H9 (cell line): ENCODE measurements around the gene GCC2. TPM values are rescaled to one million over a fixed set of nuclear protein-coding genes. Genes with fewer than 3 reads are reported as not detected.

Experiments used
- DNase-seq: peaks from one replicate; pipeline ENCODE4 v3.0.0-alpha.2; 2017
- H2AFZ ChIP-seq: one replicate; pipeline ENCODE4 v1.6.1; 2013; ENCODE audit warnings: mild to moderate bottlenecking, low read length, control low read depth, moderate library complexity
- H2AK5ac ChIP-seq: 2 replicates; pipeline ENCODE4 v1.6.1; 2013; ENCODE audit warnings: low read length, control low read depth, mixed read lengths; ENCODE audit not compliant: insufficient read length
- H2BK120ac ChIP-seq: one replicate; pipeline ENCODE4 v1.6.1; 2013; ENCODE audit warnings: low read depth, mild to moderate bottlenecking, low read length, control low read depth, inconsistent platforms; ENCODE audit not compliant: poor library complexity, severe bottlenecking
- H2BK12ac ChIP-seq: 2 replicates; pipeline ENCODE4 v1.6.1; 2013; ENCODE audit warnings: low read length, control low read depth, mixed read lengths, low read depth; ENCODE audit not compliant: insufficient read length
- H2BK15ac ChIP-seq: 2 replicates; pipeline ENCODE4 v1.6.1; 2013; ENCODE audit warnings: low read depth, low read length, control low read depth
- H2BK20ac ChIP-seq: one replicate; pipeline ENCODE4 v1.6.1; 2013; ENCODE audit warnings: low read depth, mild to moderate bottlenecking, low read length, control low read depth, inconsistent platforms; ENCODE audit not compliant: poor library complexity, severe bottlenecking
- H2BK5ac ChIP-seq: 2 replicates; pipeline ENCODE4 v1.6.1; 2013; ENCODE audit warnings: low read length, control low read depth, mixed read lengths; ENCODE audit not compliant: insufficient read length
- H3K14ac ChIP-seq: 2 replicates; pipeline ENCODE4 v1.6.1; 2013; ENCODE audit warnings: low read length, control low read depth; ENCODE audit not compliant: insufficient read depth
- H3K18ac ChIP-seq: 2 replicates; pipeline ENCODE4 v1.6.1; 2013; ENCODE audit warnings: low read depth, mild to moderate bottlenecking, mixed read lengths, low read length, control low read depth; ENCODE audit not compliant: insufficient read length
- H3K23ac ChIP-seq: 2 replicates; pipeline ENCODE4 v1.6.1; 2013; ENCODE audit warnings: low read length, control low read depth, mixed read lengths, low read depth; ENCODE audit not compliant: insufficient read length
- H3K23me2 ChIP-seq: 2 replicates; pipeline ENCODE4 v1.6.1; 2013; ENCODE audit warnings: low read depth, mild to moderate bottlenecking, mixed read lengths, low read length, control low read depth; ENCODE audit not compliant: insufficient read length, poor library complexity, severe bottlenecking
- H3K27ac ChIP-seq: 2 replicates; pipeline ENCODE4 v1.5.1; 2013; ENCODE audit warnings: low read length, control low read depth, mixed read lengths, low read depth; ENCODE audit not compliant: insufficient read length
- H3K27me3 ChIP-seq: 2 replicates; pipeline ENCODE4 v1.6.1; 2013; ENCODE audit warnings: low read length, control low read depth, inconsistent platforms; ENCODE audit not compliant: insufficient read depth
- H3K4ac ChIP-seq: 2 replicates; pipeline ENCODE4 v1.6.1; 2013; ENCODE audit warnings: low read depth, mild to moderate bottlenecking, control low read depth, inconsistent platforms, low read length, moderate library complexity
- H3K4me1 ChIP-seq: 2 replicates; pipeline ENCODE4 v1.6.1; 2013; ENCODE audit warnings: low read length, control low read depth, inconsistent platforms; ENCODE audit not compliant: insufficient read depth
- H3K4me2 ChIP-seq: 2 replicates; pipeline ENCODE4 v1.6.1; 2013; ENCODE audit warnings: low read length, control low read depth, mixed read lengths; ENCODE audit not compliant: insufficient read length, insufficient read depth
- H3K56ac ChIP-seq: 2 replicates; pipeline ENCODE4 v1.6.1; 2013; ENCODE audit warnings: low read depth, mild to moderate bottlenecking, mixed read lengths, low read length, control low read depth; ENCODE audit not compliant: insufficient read length
- H3K79me1 ChIP-seq: 2 replicates; pipeline ENCODE4 v1.6.1; 2013; ENCODE audit warnings: low read depth, mild to moderate bottlenecking, moderate library complexity, low read length, control low read depth, inconsistent platforms; ENCODE audit not compliant: insufficient read depth, poor library complexity, severe bottlenecking
- H3K79me2 ChIP-seq: 2 replicates; pipeline ENCODE4 v1.6.1; 2013; ENCODE audit warnings: low read length, control low read depth, inconsistent platforms; ENCODE audit not compliant: insufficient read depth
- H3K9ac ChIP-seq: 2 replicates; pipeline ENCODE4 v1.6.1; 2013; ENCODE audit warnings: low read length, control low read depth, mixed read lengths; ENCODE audit not compliant: insufficient read length; ENCODE audit errors: extremely low read depth
- H3K9me3 ChIP-seq: one replicate; pipeline ENCODE4 v1.6.1; 2013; ENCODE audit warnings: low read depth, low read length, inconsistent platforms; ENCODE audit not compliant: control insufficient read depth
- H3T11ph ChIP-seq: one replicate; pipeline ENCODE4 v1.6.1; 2013; ENCODE audit warnings: mild to moderate bottlenecking, low read length, control low read depth, inconsistent platforms
- H4K20me1 ChIP-seq: one replicate; pipeline ENCODE4 v1.6.1; 2013; ENCODE audit not compliant: control insufficient read depth, insufficient read length, insufficient read depth
- H4K5ac ChIP-seq: 2 replicates; pipeline ENCODE4 v1.6.1; 2013; ENCODE audit warnings: low read depth, mild to moderate bottlenecking, mixed read lengths, low read length, control low read depth; ENCODE audit not compliant: insufficient read length
- H4K8ac ChIP-seq: replicated peaks from 2 replicates; pipeline ENCODE4 v1.6.1; 2013; ENCODE audit warnings: low read length, control low read depth, mixed read lengths, low read depth; ENCODE audit not compliant: insufficient read length
- H4K91ac ChIP-seq: 2 replicates; pipeline ENCODE4 v1.6.1; 2013; ENCODE audit warnings: low read depth, mild to moderate bottlenecking, moderate library complexity, mixed read lengths, low read length, control low read depth; ENCODE audit not compliant: insufficient read length
- H3K27ac Mint-ChIP-seq, 3 experiments: 2 replicates in 2 of 3; 3 replicates in 1 of 3; pipeline ENCODE4 v1.8.0; 2020 to 2021; ENCODE audit warnings: mixed read lengths in 3 of 3, mild to moderate bottlenecking in 1 of 3, moderate library complexity in 1 of 3
- H3K27me3 Mint-ChIP-seq: 2 replicates; pipeline ENCODE4 v1.8.0; 2021; ENCODE audit warnings: low read depth, mild to moderate bottlenecking, moderate library complexity, mixed read lengths
- H3K36me3 Mint-ChIP-seq, 3 experiments: 2 replicates in 2 of 3; 3 replicates in 1 of 3; pipeline ENCODE4 v1.8.0; 2020 to 2021; ENCODE audit warnings: low read depth in 3 of 3, mixed read lengths in 3 of 3; ENCODE audit not compliant: insufficient read depth in 1 of 3
- H3K4me1 Mint-ChIP-seq, 2 experiments: 2 replicates each; pipeline ENCODE4 v1.8.0; 2020; ENCODE audit warnings: mixed read lengths in 2 of 2
- H3K4me3 Mint-ChIP-seq, 2 experiments: 2 replicates in 1 of 2; 3 replicates in 1 of 2; pipeline ENCODE4 v1.8.0; 2020 to 2021; ENCODE audit warnings: mild to moderate bottlenecking in 2 of 2, mixed read lengths in 2 of 2, moderate library complexity in 1 of 2
- H3K9me3 Mint-ChIP-seq, 2 experiments: 2 replicates in 1 of 2; 3 replicates in 1 of 2; pipeline ENCODE4 v1.8.0; 2020; ENCODE audit warnings: mild to moderate bottlenecking in 2 of 2, mixed read lengths in 2 of 2, moderate library complexity in 1 of 2
- CTCF ChIP-seq: fragments of 200-600 bp; sonication (generic); conservative IDR thresholded peaks from 3 replicates; pipeline ENCODE4 v1.8.0; 2021; ENCODE audit warnings: antibody characterized with exemption, mild to moderate bottlenecking
- total RNA-seq: library from RNA; stranded (reverse); gene quantifications from 2 replicates; pipeline ENCODE4 v1.2.1, GENCODE V29; 2021

GCC2 gene
- total RNA-seq, 1 experiment from 2014 or later, result 53.3 TPM

DNA sequence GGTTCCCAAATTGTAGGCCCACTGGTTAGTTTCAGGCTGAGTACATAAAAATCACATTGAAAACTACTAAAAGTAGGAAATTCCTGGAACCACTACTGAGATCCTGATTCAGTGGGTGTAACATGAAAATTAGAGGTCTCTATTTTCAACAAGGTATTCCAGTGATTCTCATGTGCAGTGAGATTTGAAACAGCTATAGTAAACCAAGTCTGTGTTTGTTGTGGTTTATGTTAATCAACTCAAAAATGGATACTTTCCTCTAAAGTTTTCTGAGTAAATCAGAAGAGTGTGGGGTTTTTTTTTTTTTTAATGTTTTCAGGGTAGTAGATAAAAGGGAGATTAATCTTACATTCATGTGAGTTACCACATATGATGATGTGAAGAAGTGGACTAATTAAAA, 42.8 kb downstream of the GCC2 start:
- H2AK5ac ChIP-seq, result no peak overlapping the region
- no peaks in the 10 kb centered on the region for H3K79me2 ChIP-seq
- Mint-ChIP-seq H3K4me3 (no peak overlapping the region), H3K27ac (no peak overlapping the region), H3K27me3 (no peaks in the 10 kb centered on the region), H3K9me3 (no peaks in the 10 kb centered on the region), H3K4me1 (no peaks in the 10 kb centered on the region), H3K36me3 (peaks cover 9 to 59% (median 37%) of the 10 kb centered on the region in 3 experiments; a peak in 6 of 7 replicates)
- H3K27ac ChIP-seq, result no peak overlapping the region
- TF ChIP-seq CTCF, result no peak
- H4K20me1 ChIP-seq, result no peaks in the 10 kb centered on the region
- no peak overlapping the region for H3K56ac ChIP-seq
- no peaks in the 10 kb centered on the region for H3K27me3 ChIP-seq
- no peak overlapping the region for H2BK15ac ChIP-seq
- DNase-seq, result no peak
- H3K9ac ChIP-seq, result no peak overlapping the region
- H3K4me1 ChIP-seq, result no peaks in the 10 kb centered on the region
- no peak overlapping the region for H2BK120ac ChIP-seq
- H4K5ac ChIP-seq, result no peak overlapping the region
- no peaks in the 10 kb centered on the region for H3K9me3 ChIP-seq
- H2BK12ac ChIP-seq, result no peak overlapping the region
- H2BK5ac ChIP-seq, result no peak overlapping the region
- no peak overlapping the region for H3K4me2 ChIP-seq
- no peaks in the 10 kb centered on the region for H3K23me2 ChIP-seq
- no peak overlapping the region for H3K23ac ChIP-seq
- no peaks in the 10 kb centered on the region for H3K79me1 ChIP-seq
- H3K4ac ChIP-seq, result no peak overlapping the region
- H3K18ac ChIP-seq, result no peak overlapping the region
- H4K8ac ChIP-seq, result no peak overlapping the region
- no peak overlapping the region for H3T11ph ChIP-seq
- H4K91ac ChIP-seq, result no peak overlapping the region
- H3K14ac ChIP-seq, result no peak overlapping the region
- H2AFZ ChIP-seq, result no peak overlapping the region
- no peak overlapping the region for H2BK20ac ChIP-seq
